GM21526 (cell line): ENCODE measurements around the gene SLC39A9.
"Not testable (repeated sequence)": the region's sequence is repeated elsewhere in the genome, so short reads cannot be mapped to it uniquely, and the experiment has no call there.

Experiments
- ATAC-seq: cut with Tn5 transposase; IDR thresholded peaks from one replicate; pipeline ENCODE4 v1.9.1; 2021; ENCODE audit warnings: moderate library complexity; ENCODE audit not compliant: unreplicated experiment, low FRiP score

The SLC39A9 gene

GRCh38 chr14:69471916-69472315, 73.4 kb downstream of the SLC39A9 start:
- no peak for ATAC-seq

- no peak for ATAC-seq
Observed at GRCh38 chr14:69473260-69473659, 74.8 kb downstream of the SLC39A9 start.

- ATAC-seq, result no peak
Observed at GRCh38 chr14:69473946-69474345, 75.5 kb downstream of the SLC39A9 start.

GRCh38 chr14:69475194-69475818, 76.8 kb downstream of the SLC39A9 start:
- no peak for ATAC-seq

GRCh38 chr14:69476824-69477450, 78.4 kb downstream of the SLC39A9 start:
- ATAC-seq, result not testable (repeated sequence)

GRCh38 chr14:69478055-69478454, 79.6 kb downstream of the SLC39A9 start:
- not testable (repeated sequence) for ATAC-seq

- no peak for ATAC-seq
Observed at GRCh38 chr14:69479696-69480095, 81.2 kb downstream of the SLC39A9 start.

GRCh38 chr14:69480136-69480535, 81.6 kb downstream of the SLC39A9 start:
- no peak for ATAC-seq

- peak; percentile 86 for ATAC-seq
Observed at GRCh38 chr14:69481815-69482568, 83.5 kb downstream of the SLC39A9 start.

- ATAC-seq, result no peak
Observed at GRCh38 chr14:69483765-69484443, 85.4 kb downstream of the SLC39A9 start.

- no peak for ATAC-seq
Observed at GRCh38 chr14:69484444-69485314, 86.2 kb downstream of the SLC39A9 start, which contains the start of gene PLEKHD1. Gene PLEKHD1, plus strand, starts transcription at chr14:69484728. Its CDS starts 238 bp downstream, at chr14:69484966.

GRCh38 chr14:69485315-69485660, 86.8 kb downstream of the SLC39A9 start:
- no peak for ATAC-seq

- no peak for ATAC-seq
Observed at GRCh38 chr14:69485701-69486100, 87.2 kb downstream of the SLC39A9 start.

GRCh38 chr14:69487226-69487625, 88.7 kb downstream of the SLC39A9 start:
- ATAC-seq, result no peak

- ATAC-seq, result no peak
Observed at GRCh38 chr14:69487771-69488170, 89.3 kb downstream of the SLC39A9 start.

GRCh38 chr14:69489495-69489894, 91.0 kb downstream of the SLC39A9 start:
- ATAC-seq, result no peak

GRCh38 chr14:69490219-69490918, 91.9 kb downstream of the SLC39A9 start:
- ATAC-seq, result no peak

- no peak for ATAC-seq
Observed at GRCh38 chr14:69491193-69491592, 92.7 kb downstream of the SLC39A9 start.

- no peak for ATAC-seq
Observed at GRCh38 chr14:69493038-69493437, 94.5 kb downstream of the SLC39A9 start.

- ATAC-seq, result no peak
Observed at GRCh38 chr14:69493791-69494190, 95.3 kb downstream of the SLC39A9 start.
